DMS 273 treated with DMSO at 0.1 percent for 48 hours (cell line): Measurements from ENCODE around the gene ALDH3A2.
"Not testable (repeated sequence)": the region's sequence is repeated elsewhere in the genome, so short reads cannot be mapped to it uniquely, and the experiment has no call there.

Source experiments
- DNase-seq: peaks from one replicate; lab custom pipeline; 2025; lab: John Stamatoyannopoulos, UW

Gene ALDH3A2

DNA sequence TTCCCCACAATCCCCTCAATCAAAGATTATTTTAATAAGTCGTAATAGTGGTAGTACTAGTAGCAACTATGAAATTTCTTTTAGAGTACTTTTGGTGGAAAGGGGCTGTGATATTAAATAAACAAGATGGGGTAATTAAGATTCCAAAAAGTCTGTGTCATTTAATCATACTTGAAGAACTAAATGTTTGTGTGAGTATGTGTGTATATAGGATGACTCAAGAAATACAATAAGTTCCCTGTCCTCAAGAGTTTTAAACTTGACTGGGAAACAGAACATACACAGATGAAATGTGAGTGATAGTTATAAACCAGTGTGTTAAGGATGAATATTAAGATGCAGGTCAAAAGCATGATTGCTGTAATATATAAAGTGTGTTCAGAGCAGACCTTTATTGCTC is 2.3 kb downstream of the ALDH3A2 start:
- DNase-seq = no peak

DNA sequence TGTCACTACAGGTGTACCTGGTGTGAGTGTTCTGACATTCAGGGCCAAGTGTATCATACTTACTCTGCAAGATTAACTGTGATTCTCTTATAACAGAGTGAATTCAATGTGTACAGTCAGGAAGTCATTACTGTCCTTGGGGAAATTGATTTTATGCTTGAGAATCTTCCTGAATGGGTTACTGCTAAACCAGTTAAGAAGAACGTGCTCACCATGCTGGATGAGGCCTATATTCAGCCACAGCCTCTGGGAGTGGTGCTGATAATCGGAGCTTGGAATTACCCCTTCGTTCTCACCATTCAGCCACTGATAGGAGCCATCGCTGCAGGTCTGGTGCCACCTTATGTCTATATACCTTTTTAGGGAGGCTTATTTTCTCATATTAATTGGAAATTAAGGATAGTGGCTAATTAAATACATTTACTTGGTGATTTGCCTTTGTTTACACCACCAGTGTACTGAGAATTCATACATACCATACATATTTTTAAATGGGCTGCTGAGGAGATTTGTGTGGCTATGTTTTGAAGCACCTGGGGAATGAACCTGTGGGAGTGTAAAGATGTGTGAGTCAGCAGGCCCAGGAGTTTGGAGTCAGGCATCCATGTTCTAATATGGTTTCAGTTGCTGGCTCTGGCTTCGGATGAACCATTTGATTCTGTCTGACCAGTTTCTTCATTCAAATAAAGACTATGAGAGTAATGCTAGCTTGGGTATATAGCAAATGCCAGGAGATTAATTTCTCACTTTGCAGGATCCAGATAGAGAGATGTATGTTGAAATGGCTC is 3.1 kb downstream of the ALDH3A2 start:
- DNase-seq = no peak

DNA sequence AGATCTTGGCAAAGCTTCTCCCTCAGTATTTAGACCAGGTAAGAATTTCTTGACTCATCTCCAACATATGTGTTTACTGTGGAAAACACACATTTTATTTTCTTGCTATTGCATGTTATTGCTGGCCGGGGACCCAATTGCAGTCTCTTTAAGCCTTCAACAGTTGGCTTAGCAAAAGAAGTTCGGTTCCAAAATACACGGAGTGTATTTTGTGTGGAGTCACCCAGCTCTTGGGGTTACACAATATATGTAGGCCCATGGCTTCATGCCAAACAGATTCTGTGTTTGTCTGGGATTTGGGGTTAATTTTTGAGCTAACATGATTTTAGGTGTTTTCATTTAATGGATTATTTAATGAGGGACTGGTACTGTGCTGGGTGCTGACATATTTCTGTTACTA is 4.0 kb downstream of the ALDH3A2 start:
- no peak for DNase-seq

DNA sequence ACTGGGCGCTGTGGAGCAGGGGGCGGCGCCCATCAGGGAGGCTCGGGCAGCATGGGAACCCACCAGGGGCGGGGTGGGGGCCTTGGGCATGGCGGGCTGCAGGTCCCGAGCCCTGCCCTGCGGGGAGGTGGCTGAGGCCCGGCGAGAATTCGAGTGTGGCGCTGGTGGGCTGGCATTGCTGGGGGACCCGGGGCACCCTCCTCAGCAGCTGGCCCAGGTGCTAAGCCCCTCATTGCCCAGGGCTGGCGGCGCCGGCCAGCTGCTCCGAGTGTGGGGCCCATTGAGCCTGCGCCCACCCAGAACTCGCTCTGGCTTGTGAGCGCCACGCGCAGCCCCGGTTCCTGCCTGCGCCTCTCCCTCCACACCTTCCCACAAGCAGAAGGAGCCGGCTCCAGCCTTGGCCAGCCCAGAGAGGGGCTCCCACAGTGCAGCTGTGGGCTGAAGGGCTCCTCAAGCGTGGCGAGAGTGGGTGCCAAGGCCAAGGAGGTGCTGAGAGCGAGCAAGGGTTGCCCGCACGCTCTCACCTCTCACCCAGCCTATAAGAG is 5.9 kb downstream of the ALDH3A2 start:
- no peak for DNase-seq

DNA sequence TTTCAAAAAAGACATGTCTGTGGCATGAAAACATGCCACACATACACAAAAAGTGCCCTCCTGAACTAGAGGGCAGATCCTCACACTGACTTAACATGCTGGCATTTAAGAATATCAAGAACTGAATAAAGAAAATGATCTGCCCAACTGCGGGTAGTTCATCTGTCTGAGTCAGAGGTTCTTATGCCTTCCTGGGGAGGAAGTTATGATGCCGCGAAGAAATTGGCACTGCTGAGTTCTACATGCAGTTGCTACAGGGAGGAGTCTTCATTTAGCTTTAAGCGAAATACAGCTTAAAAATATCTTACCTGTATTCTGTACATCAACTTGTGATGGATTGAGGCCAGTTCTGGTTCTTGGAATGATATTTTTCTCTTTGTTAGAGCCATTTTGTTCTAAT is 6.3 kb downstream of the ALDH3A2 start:
- no peak for DNase-seq

DNA sequence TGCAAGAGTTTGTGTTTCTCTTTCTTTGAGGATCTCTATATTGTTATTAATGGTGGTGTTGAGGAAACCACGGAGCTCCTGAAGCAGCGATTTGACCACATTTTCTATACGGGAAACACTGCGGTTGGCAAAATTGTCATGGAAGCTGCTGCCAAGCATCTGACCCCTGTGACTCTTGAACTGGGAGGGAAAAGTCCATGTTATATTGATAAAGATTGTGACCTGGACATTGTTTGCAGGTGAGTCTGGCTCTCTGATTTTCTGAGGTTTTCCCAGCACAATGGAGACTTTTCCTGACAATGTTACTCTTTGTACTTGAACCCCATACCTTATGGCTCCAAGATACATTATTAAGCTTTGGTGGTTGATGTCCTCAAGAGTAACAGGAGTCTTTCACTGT is 7.8 kb downstream of the ALDH3A2 start:
- DNase-seq = no peak

DNA sequence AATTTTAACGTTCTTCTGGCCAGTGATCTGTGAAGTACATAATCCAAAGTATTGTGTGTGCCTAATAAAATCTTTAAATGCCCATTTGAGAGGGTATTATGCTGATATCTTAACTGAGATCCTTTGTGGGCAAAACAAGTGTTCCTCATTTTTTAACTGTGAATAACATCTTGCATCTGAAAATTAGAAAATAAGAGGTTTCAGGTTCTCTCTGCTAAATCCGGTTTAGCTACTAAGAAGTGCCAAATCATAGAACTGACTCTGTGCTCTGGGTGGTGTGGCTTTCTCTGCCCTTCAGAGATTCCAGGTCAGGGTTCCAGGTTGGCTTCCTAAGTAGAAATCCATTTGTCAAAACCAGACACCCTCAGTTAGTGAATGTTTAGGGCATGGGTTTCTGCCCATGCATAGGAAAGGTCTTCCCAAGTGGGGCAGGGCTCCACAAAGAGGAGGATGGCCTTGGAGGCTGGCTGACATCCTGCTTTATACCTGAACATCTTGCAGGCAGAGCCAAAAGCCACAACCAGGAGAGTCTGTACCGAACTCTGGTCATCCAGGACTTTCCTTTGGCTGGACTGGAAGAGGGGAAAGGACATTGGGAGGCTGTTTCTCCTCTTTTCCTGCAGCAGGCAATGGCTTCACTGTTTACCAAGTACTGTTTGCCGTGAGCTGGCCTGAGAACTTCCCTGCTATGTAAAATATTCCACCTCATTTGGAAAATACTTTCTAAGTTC is 8.5 kb downstream of the ALDH3A2 start:
- no peak for DNase-seq

DNA sequence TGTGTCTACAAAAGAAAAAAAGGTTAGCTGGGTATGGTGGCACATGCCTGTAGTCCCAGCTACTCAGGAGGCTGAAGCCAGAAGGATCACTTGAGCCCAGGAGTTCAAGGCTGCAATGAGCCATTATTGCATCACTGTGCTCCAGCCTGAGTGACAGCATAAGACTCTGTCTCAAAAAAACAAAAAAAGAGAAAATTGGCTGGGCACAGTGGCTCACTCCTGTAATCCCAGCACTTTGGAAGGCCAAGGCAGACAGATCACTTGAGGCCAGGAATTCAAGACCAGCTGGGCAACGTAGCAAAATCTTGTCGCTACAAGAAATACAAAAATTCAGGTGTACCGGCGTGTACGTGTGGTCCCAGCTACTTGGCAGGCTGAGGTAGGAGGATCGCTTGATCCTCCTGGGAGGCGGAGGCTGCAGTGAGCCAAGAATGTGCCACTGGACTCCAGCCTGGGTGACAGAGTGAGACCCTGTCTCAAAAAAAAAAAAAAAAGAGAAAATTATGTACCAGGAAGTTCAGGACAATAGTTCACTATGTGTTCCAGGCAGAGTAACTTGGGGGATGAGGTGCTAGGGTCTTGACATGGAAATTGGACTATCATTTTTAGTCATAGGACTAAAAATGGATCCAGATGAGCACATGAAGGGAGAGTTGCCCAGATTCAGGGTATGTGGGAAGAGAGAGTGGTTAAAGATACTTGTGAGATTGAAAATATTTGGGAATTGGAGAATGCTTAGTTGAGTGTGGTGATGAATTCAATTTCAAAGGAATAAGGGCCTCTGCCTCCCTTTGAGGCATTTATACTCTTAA is 11.0 kb downstream of the ALDH3A2 start:
- no peak for DNase-seq

DNA sequence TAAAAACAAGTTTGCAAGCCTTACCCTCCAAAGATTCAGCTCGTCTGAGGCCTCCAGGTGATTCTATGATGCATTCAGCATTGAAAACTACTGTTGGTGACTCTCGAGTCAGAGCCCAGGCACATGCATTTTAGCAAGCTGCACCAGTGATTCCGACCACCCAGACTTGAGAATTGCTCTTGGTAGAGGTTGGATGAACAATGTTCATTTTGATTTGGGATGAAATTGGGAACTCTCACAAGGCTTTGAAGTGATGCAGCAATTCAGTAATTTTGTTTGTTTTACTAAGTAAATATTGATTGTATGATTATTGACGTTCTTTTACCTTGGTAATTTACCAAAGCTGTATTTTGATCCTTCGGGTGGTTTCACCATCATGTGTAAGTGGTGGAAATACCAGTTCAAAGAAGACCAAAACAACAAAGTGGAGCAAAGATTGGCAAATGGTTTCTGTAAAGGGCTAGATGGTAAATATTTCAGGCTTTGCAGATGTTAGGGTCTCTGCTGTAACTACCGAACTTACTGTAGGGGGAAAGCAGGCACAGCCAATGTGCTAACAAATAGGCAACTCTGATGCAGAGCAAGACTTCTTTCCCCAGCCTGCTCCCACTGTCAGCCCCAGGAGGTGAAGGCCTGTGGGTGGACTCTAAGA is 11.8 kb downstream of the ALDH3A2 start:
- no peak for DNase-seq

DNA sequence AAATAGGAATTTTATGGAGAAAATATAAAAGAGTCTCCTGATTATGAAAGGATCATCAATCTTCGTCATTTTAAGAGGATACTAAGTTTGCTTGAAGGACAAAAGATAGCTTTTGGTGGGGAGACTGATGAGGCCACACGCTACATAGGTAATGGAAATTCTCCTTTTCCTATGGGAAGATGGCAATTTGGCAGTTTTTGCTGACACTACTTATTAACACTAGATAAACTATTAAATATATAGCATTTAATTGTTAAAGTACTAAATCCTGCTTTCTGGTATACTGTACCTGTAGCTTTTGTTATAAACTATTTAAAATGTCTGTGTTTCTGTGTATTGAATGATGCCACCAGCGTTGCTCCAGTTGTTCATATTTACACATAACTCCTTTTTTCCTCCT is 12.6 kb downstream of the ALDH3A2 start:
- no peak for DNase-seq

DNA sequence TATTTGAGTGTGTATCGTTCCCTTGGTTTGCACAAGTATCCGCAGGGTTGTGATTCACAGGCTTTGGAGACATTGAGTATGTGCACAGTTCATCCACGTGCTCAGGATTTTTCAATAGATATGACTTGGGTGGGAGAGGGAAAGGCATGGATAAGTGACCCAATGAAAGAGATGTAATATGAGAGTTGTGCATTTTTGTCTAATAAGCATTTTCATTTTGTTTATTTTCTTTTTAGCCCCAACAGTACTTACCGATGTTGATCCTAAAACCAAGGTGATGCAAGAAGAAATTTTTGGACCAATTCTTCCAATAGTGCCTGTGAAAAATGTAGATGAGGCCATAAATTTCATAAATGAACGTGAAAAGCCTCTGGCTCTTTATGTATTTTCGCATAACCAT is 14.5 kb downstream of the ALDH3A2 start:
- DNase-seq = no peak

DNA sequence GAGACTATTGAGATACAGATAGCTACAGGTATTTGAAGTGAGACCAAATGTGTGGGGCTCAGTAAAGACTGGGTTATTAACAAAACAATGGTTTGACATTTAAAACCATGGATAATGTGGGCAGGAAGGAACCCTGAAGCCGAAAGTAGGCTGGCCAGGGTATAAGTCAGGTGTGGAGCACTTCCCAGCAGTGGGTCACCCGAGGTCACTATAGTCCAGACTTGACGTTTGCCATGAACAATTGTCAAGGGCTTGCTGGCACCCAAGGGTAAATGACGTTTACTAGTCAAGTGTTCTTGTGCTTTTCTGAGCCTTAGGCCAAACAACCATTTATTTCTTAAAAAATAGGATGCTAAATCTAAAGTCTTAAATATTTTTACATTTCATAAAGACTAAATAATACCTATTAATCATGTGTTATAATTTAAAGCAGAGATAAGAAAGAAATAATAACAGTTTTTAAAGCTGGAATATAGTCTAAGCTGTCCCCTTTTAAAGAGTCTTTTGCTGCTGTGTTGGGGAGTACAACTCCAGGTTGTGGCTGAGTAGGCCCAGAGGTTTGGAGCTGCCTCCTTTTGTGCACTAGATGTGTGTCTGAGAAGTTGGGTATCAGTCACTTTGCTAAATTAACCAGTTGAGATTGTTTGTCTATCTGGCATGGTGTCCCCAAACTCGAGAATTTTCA is 15.7 kb downstream of the ALDH3A2 start:
- no peak for DNase-seq

DNA sequence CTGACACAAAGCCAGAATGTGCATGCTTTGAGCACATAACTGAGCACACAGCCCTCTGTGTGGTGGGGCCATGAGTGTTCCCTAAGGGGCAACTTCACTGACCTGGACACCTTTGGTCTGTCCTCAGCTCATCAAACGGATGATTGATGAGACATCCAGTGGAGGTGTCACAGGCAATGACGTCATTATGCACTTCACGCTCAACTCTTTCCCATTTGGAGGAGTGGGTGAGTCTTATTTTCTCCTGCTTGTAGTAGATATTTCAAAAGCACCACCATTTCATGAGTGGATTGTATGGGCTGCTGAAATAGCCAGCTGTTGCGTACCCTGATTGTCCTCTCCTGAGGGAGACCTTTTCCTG is 16.2 kb downstream of the ALDH3A2 start:
- DNase-seq = no peak

DNA sequence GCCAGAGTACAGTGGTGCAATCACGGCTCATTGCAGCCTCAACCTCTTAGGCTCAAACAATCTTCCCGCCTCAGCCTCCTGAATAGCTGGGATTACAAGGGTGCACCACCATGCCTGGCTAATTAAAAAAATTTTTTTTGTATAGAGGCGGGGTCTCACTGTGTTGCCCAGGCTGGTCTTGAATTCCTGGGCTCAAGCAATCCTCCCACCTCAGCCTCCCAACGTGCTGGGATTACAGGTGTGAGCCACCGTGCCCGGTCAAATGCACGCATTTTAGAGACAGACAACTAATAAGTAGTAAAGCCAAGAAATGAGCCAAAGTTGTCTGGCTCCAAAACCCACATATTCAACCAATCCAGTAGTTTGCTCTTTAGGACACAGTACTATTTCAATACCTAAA is 21.1 kb downstream of the ALDH3A2 start:
- DNase-seq = not testable (repeated sequence)

DNA sequence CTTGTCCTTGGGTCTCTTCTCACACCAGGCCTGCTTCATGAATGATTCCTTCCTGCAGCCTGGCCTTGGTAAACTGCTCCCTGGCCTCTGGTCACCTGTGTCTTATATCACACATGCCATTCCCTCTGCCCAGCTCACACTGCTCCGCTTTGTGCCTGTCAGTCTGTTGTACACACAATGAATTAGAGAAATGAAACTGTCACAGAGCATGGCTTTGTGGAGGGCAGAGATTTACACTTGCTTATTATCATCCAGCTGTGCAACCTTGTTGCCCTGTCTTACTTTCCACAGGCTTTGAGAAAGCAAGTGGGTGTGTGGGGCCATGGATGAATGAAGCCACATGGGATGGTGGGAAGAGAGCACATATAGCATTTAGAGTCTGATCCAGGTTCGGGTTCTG is 22.4 kb downstream of the ALDH3A2 start:
- DNase-seq = no peak

DNA sequence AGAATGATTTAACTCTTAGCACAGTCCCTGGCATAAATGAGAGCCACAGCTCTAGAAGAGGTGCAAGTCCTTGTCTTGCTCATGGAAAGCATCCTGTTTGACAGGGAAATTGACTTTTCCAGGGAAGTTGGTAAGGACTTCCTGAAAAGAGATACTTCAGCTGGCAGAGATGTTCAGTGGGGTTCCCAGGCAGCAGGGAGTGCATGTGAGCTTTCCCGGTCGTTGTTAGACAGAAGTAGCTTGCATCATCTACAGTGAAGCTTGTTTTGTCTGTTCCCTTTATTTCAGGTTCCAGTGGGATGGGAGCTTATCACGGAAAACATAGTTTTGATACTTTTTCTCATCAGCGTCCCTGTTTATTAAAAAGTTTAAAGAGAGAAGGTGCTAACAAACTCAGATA is 22.9 kb downstream of the ALDH3A2 start:
- no peak for DNase-seq

DNA sequence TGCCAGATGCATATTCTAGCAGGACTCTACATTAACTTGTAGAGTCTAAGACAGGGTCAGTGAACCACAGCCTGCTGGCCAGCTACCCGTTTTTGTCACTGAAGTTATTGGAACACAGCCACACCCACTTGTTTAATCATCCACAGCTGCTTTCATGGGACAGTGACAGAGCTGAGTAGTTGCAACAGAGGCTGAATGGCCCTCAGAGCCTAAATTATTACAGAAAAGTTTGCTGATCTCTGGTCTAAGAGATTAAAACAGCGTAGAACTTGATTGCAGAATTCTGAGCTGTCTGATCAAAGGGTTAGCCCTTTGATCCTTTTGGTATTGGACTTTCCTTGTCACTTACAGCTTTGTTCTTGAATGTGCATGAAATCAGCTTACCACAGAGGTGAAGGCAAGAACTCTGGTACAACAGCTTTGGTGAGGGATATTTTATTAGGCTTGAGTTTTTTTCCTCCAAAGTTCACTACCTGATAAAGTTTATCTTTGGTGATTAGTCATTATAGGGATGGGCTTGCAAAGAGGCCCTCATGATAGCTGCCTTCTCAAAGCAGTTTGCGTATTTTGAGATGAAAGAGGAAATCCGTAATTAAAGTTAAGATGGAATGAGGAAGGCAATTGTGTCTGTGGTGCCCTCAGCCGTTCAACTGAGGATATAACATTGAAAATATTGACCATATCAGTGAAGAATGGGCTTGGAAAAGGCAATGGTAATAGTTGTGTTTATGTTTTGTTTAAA is 23.6 kb downstream of the ALDH3A2 start:
- no peak for DNase-seq

DNA sequence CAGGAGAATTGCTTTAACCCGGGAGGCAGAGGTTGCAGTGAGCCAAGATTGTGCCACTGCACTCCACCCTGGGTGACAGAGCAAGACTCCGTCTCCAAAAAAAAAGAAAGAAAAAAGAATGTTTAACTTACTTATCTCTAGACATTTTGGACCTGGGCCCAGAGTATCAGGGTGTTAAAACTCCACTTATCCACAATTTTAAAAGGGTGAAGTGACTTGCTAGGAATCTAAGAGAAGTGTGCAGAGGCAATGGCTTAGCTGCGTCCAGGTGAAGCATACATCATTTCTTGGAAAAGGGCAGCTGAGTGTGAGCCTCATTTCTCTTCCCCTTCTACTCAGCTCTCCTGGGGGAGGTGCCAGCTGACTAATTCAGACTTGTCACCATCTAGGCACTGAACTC is 25.1 kb downstream of the ALDH3A2 start:
- DNase-seq = no peak

DNA sequence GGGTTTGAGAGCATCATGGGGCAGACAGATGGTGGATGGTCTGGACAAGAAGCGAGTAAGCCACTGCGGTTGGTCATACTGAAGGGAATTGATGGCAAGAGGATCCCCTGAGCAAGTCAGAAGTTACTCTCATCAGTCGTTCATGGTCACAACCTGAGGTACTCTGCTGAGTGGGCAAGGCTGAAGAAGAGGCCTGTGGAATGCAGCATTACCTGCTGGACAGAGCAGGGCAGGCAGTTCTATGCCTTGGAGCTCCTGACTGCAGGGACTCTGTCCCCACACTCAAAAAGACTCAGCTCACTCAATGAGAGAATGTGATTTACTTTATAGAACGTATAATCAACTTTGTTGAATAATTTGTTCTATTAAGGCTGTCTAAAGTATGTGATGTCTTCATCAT is 28.3 kb downstream of the ALDH3A2 start:
- DNase-seq = no peak

DNA sequence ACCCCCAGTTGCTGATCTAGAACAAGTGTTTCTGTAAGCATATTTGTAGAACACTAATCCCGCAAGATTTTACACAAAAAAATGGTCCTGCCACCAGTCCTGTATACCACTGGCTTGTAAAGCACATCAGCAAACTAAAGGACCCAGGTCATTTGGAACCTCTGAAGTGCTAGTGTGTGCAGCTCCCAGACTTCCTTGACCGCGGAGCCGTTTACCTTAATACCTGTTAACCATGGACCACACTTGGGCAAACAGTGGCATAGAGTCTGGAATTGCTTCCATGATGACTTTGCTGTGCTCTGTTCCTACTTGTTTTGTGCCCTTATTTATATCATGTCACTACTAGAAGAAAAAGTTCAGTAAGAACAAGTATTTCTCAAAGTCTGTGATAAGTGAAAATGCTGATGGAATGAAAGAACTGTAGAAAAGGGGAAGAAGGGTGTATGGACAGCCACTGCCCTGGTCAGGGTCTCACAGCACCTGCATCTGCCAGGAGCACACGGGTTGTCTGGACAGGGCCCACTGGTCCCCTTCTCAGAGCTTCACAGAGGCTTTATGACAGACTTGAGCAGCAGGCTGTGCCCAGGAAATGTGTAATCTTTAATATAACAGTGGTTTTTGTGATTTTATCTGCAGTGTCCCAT is 29.3 kb downstream of the ALDH3A2 start:
- DNase-seq = no peak
